Large intestine (tissue), 3 donors: Measurements from ENCODE around the gene CASP12. TPM values are rescaled to one million over a fixed set of nuclear protein-coding genes. Genes with fewer than 3 reads are reported as not detected.

Source experiments
- DNase-seq, 2 donors: peaks; one replicate each; pipeline versions ENCODE4 v3.0.0 to v3.0.0-alpha.2; 2013
- H3K27ac ChIP-seq: one replicate; pipeline ENCODE4 v1.5.1; 2013; ENCODE audit warnings: low read length
- H3K27me3 ChIP-seq: 2 replicates; pipeline ENCODE4 v1.6.1; 2013; ENCODE audit warnings: low read length; ENCODE audit not compliant: control insufficient read depth, insufficient read depth
- H3K36me3 ChIP-seq: 2 replicates; pipeline ENCODE4 v1.6.1; 2013; ENCODE audit warnings: low read length; ENCODE audit not compliant: control insufficient read depth, insufficient read depth
- H3K4me1 ChIP-seq: one replicate; pipeline ENCODE4 v1.6.1; 2013; ENCODE audit warnings: low read length; ENCODE audit not compliant: control insufficient read depth, insufficient read depth
- H3K4me3 ChIP-seq: one replicate; pipeline ENCODE4 v1.5.1; 2013; ENCODE audit warnings: low read length
- H3K9me3 ChIP-seq: one replicate; pipeline ENCODE4 v1.6.1; 2013; ENCODE audit warnings: mild to moderate bottlenecking, low read depth, low read length, moderate library complexity; ENCODE audit not compliant: control insufficient read depth
- WGBS: methylation state at CpG from one replicate; pipeline ENCODE4 v1.1.5; 2013; ENCODE audit warnings: low lambda C conversion rate; ENCODE audit not compliant: insufficient coverage; 5-methylcytosine and 5-hydroxymethylcytosine counted together
- polyA plus RNA-seq: library from polyadenylated mRNA; unstranded; fragments of 120-200 nt; gene quantifications from one replicate; pipeline ENCODE4 v1.2.1, GENCODE V29; 2013

Gene CASP12
- polyA plus RNA-seq, 1 donor: 0.49 TPM

GRCh38 chr11:104866815-104867214, 31.4 kb downstream of the CASP12 start:
- H3K36me3 ChIP-seq: no peaks in the 10 kb centered on the region
- no peaks in the 10 kb centered on the region for H3K4me1 ChIP-seq
- no peaks in the 10 kb centered on the region for H3K27me3 ChIP-seq
- no peak overlapping the region for H3K4me3 ChIP-seq
- WGBS: 83% methylated on average over 2 of the region's 2 CpGs
- no peak overlapping the region for H3K27ac ChIP-seq
- DNase-seq: no peak
- peaks cover 2% of the 10 kb centered on the region for H3K9me3 ChIP-seq

GRCh38 chr11:104858882-104859775, 39.1 kb downstream of the CASP12 start:
- no CpG with 5 or more reads among the region's 7 CpGs for WGBS
- H3K27me3 ChIP-seq: no peaks in the 10 kb centered on the region
- no peaks in the 10 kb centered on the region for H3K9me3 ChIP-seq
- no peaks in the 10 kb centered on the region for H3K36me3 ChIP-seq
- no peak for DNase-seq
- H3K4me3 ChIP-seq: no peak overlapping the region
- no peak overlapping the region for H3K27ac ChIP-seq
- H3K4me1 ChIP-seq: no peaks in the 10 kb centered on the region

GRCh38 chr11:104856607-104857006, 41.7 kb downstream of the CASP12 start:
- H3K27ac ChIP-seq: no peak overlapping the region
- H3K36me3 ChIP-seq: no peaks in the 10 kb centered on the region
- H3K27me3 ChIP-seq: no peaks in the 10 kb centered on the region
- no peak overlapping the region for H3K4me3 ChIP-seq
- H3K4me1 ChIP-seq: no peaks in the 10 kb centered on the region
- H3K9me3 ChIP-seq: no peaks in the 10 kb centered on the region
- DNase-seq: no peak

GRCh38 chr11:104855965-104856364, 42.3 kb downstream of the CASP12 start:
- H3K36me3 ChIP-seq: no peaks in the 10 kb centered on the region
- H3K27ac ChIP-seq: no peak overlapping the region
- H3K27me3 ChIP-seq: no peaks in the 10 kb centered on the region
- no peak for DNase-seq
- no peaks in the 10 kb centered on the region for H3K9me3 ChIP-seq
- H3K4me3 ChIP-seq: no peak overlapping the region
- no peaks in the 10 kb centered on the region for H3K4me1 ChIP-seq
- 83% methylated on average over 1 of the region's 2 CpGs for WGBS

- no peak for DNase-seq
- WGBS: no CpG with 5 or more reads among the region's 3 CpGs
- no peaks in the 10 kb centered on the region for H3K36me3 ChIP-seq
- no peak overlapping the region for H3K27ac ChIP-seq
- H3K4me1 ChIP-seq: no peaks in the 10 kb centered on the region
- no peaks in the 10 kb centered on the region for H3K9me3 ChIP-seq
- no peak overlapping the region for H3K4me3 ChIP-seq
- no peaks in the 10 kb centered on the region for H3K27me3 ChIP-seq
These were observed 45.0 kb downstream of the CASP12 start for GRCh38 chr11:104853276-104853675.

GRCh38 chr11:104852811-104853210, 45.4 kb downstream of the CASP12 start:
- Histone ChIP-seq H3K9me3 (no peaks in the 10 kb centered on the region), H3K4me3 (no peak overlapping the region), H3K36me3 (no peaks in the 10 kb centered on the region), H3K27ac (no peak overlapping the region), H3K27me3 (no peaks in the 10 kb centered on the region), H3K4me1 (no peaks in the 10 kb centered on the region)
- DNase-seq: no peak
- WGBS: no CpG with 5 or more reads among the region's 1 CpG

GRCh38 chr11:104846216-104846615, 52.0 kb downstream of the CASP12 start:
- Histone ChIP-seq H3K27me3 (no peaks in the 10 kb centered on the region), H3K4me3 (no peak overlapping the region), H3K27ac (no peak overlapping the region), H3K36me3 (no peaks in the 10 kb centered on the region), H3K4me1 (no peaks in the 10 kb centered on the region), H3K9me3 (no peaks in the 10 kb centered on the region)
- WGBS: 100% methylated on average over 1 of the region's 3 CpGs
- DNase-seq: no peak

- Histone ChIP-seq H3K36me3 (no peaks in the 10 kb centered on the region), H3K27ac (no peak overlapping the region), H3K4me1 (no peaks in the 10 kb centered on the region), H3K4me3 (no peak overlapping the region), H3K9me3 (no peaks in the 10 kb centered on the region), H3K27me3 (no peaks in the 10 kb centered on the region)
- DNase-seq: no peak
- WGBS: 100% methylated on average over 1 of the region's 1 CpG
These were observed 53.8 kb downstream of the CASP12 start for GRCh38 chr11:104844451-104844850.

- no peaks in the 10 kb centered on the region for H3K4me1 ChIP-seq
- H3K27me3 ChIP-seq: no peaks in the 10 kb centered on the region
- no peak overlapping the region for H3K27ac ChIP-seq
- H3K4me3 ChIP-seq: no peak overlapping the region
- no peak for DNase-seq
- no peaks in the 10 kb centered on the region for H3K36me3 ChIP-seq
- no peaks in the 10 kb centered on the region for H3K9me3 ChIP-seq
- WGBS: 79% methylated on average over 2 of the region's 4 CpGs
These were observed 55.0 kb downstream of the CASP12 start for GRCh38 chr11:104843150-104843836.

GRCh38 chr11:104841973-104842525, 56.2 kb downstream of the CASP12 start:
- no peak for DNase-seq
- H3K36me3 ChIP-seq: no peaks in the 10 kb centered on the region
- no peaks in the 10 kb centered on the region for H3K9me3 ChIP-seq
- WGBS: 100% methylated on average over 2 of the region's 2 CpGs
- H3K4me1 ChIP-seq: no peaks in the 10 kb centered on the region
- no peak overlapping the region for H3K4me3 ChIP-seq
- H3K27ac ChIP-seq: no peak overlapping the region
- no peaks in the 10 kb centered on the region for H3K27me3 ChIP-seq
